Measurements from ENCODE around the gene ASTN2.

Gene ASTN2

DNA sequence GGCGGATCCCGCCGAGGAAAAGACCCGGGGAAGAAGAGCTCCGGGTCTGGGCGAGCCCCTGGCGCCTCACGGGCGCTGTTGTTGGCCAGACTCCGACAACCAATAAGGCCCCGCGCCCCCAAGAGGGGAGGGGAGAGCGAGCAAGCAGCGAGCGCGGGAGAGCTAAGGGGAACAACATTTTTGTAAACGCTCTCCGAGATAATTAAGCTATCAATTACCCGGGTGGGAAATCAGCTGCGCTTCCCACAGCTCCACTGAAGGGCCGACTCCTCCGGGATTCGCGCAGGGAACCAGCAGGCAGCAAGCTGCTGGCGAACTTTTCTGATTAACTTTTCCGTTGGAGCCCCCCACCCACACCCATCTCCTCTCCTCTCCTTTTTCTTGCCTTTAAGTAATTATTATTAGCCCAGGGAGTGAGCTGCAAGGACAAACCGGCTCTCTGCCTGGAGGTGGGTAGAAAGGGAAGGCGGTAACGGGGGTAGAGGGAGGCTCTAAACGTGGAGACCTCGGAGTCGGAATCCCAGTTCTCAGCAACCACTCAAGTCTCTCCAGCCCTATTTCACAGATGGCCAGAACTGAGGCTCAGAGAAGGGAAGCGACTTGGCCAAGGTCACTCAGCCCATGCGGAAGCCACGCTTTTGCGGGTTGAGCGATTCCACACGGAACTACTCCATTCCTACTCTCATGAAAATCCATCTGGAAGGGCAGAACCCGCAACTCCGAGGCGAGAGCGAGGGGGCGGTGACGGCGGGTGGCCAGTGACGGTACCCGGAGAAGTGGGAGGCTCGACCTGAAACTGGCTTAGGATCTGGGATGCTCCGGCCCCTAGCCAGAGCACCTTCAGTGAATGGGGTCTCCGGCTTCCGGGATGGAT, 1.3 kb downstream of the ASTN2 start:
- peaks cover 21% of the 10 kb centered on the region for H3K4me1 ChIP-seq (ENCODE audit: insufficient read depth, low read length)
- no peaks in the 10 kb centered on the region for H3K36me3 ChIP-seq (ENCODE audit: insufficient read depth, low read length)
- H3K4me3 ChIP-seq (ENCODE audit: low read length): peak overlapping the region; percentile 63
- WGBS: 1% methylated on average over 50 of the region's 51 CpGs
- H3K9me3 ChIP-seq (ENCODE audit: insufficient read depth, low read depth, low read length): no peaks in the 10 kb centered on the region
- H3K9ac ChIP-seq (ENCODE audit: low read depth, low read length): peak overlapping the region; percentile 22
- peaks cover 63% of the 10 kb centered on the region for H3K27me3 ChIP-seq (ENCODE audit: insufficient read depth, low read length)
- H3K27ac ChIP-seq (ENCODE audit: low read depth, low read length): no peak overlapping the region

DNA sequence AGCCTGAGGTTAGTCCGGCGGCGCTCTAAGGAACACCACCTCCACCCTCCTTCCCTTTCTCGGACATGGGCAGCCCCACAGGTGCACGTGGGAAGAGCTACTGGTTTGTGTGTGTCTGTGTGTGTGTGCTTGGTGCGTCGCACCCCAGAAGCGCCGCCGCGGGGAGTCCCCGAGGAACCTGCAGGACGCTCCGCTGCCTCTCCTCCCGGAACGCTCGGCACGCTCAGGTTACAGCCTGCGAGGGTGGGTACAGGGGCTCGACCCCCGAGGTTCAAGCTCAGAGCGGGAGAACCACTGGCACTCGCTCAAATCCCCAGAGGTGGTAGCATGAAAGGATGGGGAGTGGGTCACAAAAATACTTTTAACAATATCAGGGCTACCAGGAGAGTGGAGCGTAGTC, 2.0 kb downstream of the ASTN2 start:
- H3K4me3 ChIP-seq (ENCODE audit: low read length): peak overlapping the region; percentile 63

DNA sequence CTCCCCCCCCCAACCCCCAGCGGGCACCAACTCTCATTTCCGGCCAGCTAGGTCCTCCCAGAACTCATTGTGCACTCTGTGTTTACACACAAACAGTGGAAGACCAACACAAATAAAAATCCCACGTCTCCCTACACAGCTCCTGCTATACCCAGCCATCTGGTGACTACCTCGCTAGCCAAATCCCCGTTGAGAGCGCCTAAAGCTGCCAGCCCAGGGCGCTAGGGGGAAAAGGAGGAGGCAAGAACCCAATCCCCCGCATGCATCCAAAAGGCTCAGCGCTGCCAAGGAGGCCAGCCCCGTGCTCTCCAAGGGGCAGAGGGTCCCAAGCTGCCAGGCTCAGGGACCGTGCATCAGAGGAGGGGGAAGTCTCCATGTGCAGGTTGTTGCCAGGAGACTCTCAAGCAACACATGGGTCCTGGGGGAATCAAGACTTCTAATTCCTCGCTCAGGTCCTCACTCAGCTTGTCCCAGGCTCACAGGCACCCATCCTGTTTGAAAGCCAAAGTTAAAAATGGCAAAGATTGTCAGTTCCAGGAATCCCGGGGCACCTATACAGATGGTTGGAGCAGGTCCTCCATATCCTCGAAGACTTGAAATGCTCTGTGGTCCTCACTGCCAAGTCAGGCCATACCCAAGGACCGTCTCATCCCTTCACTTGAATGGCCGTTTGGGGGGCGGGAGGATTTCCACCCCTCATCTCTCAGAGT, 2.7 kb downstream of the ASTN2 start:
- 40% methylated on average over 16 of the region's 17 CpGs for WGBS
- no peaks in the 10 kb centered on the region for H3K36me3 ChIP-seq (ENCODE audit: insufficient read depth, low read length)
- H3K27me3 ChIP-seq (ENCODE audit: insufficient read depth, low read length): peaks cover 49% of the 10 kb centered on the region
- H3K4me1 ChIP-seq (ENCODE audit: insufficient read depth, low read length): peaks cover 29% of the 10 kb centered on the region
- no peak overlapping the region for H3K27ac ChIP-seq (ENCODE audit: low read depth, low read length)
- no peak overlapping the region for H3K9ac ChIP-seq (ENCODE audit: low read depth, low read length)
- H3K9me3 ChIP-seq (ENCODE audit: insufficient read depth, low read depth, low read length): no peaks in the 10 kb centered on the region
- peak overlapping the region; percentile 63 for H3K4me3 ChIP-seq (ENCODE audit: low read length)

More for the DNA sequence above, 2.0 kb downstream of the ASTN2 start:
- H3K27ac ChIP-seq (ENCODE audit: low read depth, low read length): no peak overlapping the region
- H3K36me3 ChIP-seq (ENCODE audit: insufficient read depth, low read length): no peaks in the 10 kb centered on the region
- 4% methylated on average over 23 of the region's 24 CpGs for WGBS
- H3K4me1 ChIP-seq (ENCODE audit: insufficient read depth, low read length): peaks cover 24% of the 10 kb centered on the region
- H3K9ac ChIP-seq (ENCODE audit: low read depth, low read length): no peak overlapping the region
- H3K27me3 ChIP-seq (ENCODE audit: insufficient read depth, low read length): peaks cover 56% of the 10 kb centered on the region
- no peaks in the 10 kb centered on the region for H3K9me3 ChIP-seq (ENCODE audit: insufficient read depth, low read depth, low read length)

DNA sequence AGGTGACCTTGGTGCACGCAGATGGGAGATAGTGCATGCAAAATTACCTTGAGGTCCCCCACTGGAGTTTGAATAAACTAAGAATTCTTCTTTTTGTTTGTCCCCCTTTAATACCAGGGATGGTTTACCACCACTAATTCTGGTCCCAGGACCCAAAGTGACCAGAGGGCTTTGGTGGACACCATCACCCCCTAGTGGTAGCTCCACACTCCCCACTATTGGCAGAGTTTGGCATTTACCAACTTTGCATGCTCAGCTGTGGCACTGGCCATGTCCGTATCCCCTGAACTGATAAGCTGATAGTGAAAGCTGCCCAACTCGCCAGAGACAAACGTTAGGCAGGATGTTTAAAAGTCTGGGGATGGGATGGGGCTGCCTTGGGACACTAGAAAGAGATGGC, 3.3 kb downstream of the ASTN2 start:
- no peak overlapping the region for H3K9ac ChIP-seq (ENCODE audit: low read depth, low read length)
- no peaks in the 10 kb centered on the region for H3K9me3 ChIP-seq (ENCODE audit: insufficient read depth, low read depth, low read length)
- no peaks in the 10 kb centered on the region for H3K36me3 ChIP-seq (ENCODE audit: insufficient read depth, low read length)
- no peak overlapping the region for H3K27ac ChIP-seq (ENCODE audit: low read depth, low read length)
- WGBS: 15% methylated on average over 4 of the region's 4 CpGs
- H3K27me3 ChIP-seq (ENCODE audit: insufficient read depth, low read length): peaks cover 43% of the 10 kb centered on the region
- peaks cover 29% of the 10 kb centered on the region for H3K4me1 ChIP-seq (ENCODE audit: insufficient read depth, low read length)
- no peak overlapping the region for H3K4me3 ChIP-seq (ENCODE audit: low read length)

DNA sequence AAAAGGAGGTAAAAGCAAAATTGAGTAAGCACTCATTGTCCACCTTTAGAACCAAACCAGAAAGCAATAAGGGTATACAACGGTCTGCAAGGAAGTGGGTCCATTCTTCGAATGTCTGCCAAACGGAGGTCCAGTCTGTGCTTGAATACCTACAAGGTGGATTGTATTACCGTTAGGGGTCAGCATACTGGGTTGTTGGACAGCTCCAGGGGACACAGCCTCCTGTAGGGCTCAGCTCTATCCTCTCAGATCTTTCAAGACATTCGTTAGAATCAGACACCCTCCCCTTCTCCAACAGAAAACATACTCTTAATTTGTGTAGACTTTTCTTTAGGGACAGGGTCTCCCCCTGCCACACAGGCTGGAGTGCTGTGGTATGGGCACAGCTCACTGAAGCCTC, 5.5 kb downstream of the ASTN2 start:
- Histone ChIP-seq H3K36me3 (ENCODE audit: insufficient read depth, low read length) (no peaks in the 10 kb centered on the region), H3K9ac (ENCODE audit: low read depth, low read length) (no peak overlapping the region), H3K9me3 (ENCODE audit: insufficient read depth, low read depth, low read length) (no peaks in the 10 kb centered on the region), H3K4me1 (ENCODE audit: insufficient read depth, low read length) (peaks cover 27% of the 10 kb centered on the region), H3K4me3 (ENCODE audit: low read length) (no peak overlapping the region), H3K27me3 (ENCODE audit: insufficient read depth, low read length) (peaks cover 25% of the 10 kb centered on the region), H3K27ac (ENCODE audit: low read depth, low read length) (no peak overlapping the region)
- 72% methylated on average over 5 of the region's 5 CpGs for WGBS

DNA sequence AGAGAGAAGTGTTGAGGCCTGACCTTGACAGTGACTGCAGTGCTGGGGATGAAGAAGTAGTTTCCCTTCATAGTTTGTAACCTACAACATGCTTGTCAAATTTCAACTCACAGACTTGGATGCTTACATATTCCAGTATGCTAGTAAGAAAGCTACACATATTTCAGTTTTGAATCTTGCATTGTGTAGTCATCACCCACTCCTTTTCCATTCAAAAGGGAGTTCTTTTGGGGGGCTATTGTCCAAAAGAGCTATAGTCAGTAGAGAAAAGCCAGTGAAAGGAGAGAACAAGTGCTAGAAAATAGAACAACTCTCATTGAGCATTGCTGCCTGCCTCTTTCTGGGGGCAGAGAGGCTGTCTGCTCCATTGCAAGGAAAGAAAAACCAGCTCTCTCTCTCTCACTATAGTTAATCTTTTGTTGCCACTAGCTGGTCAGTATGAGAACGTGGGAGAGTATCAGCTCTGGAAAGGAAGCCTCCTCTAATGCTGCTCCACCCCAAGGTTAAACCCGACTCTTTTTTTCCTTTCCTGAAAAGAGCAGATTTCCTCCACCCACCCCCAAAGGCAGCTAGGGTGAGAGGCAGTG, 7.3 kb downstream of the ASTN2 start:
- 55% methylated on average over 2 of the region's 2 CpGs for WGBS
- peaks cover 29% of the 10 kb centered on the region for H3K4me1 ChIP-seq (ENCODE audit: insufficient read depth, low read length)
- H3K27me3 ChIP-seq (ENCODE audit: insufficient read depth, low read length): peaks cover 7% of the 10 kb centered on the region
- H3K4me3 ChIP-seq (ENCODE audit: low read length): no peak overlapping the region
- no peak overlapping the region for H3K9ac ChIP-seq (ENCODE audit: low read depth, low read length)
- no peaks in the 10 kb centered on the region for H3K36me3 ChIP-seq (ENCODE audit: insufficient read depth, low read length)
- H3K9me3 ChIP-seq (ENCODE audit: insufficient read depth, low read depth, low read length): no peaks in the 10 kb centered on the region
- H3K27ac ChIP-seq (ENCODE audit: low read depth, low read length): no peak overlapping the region

DNA sequence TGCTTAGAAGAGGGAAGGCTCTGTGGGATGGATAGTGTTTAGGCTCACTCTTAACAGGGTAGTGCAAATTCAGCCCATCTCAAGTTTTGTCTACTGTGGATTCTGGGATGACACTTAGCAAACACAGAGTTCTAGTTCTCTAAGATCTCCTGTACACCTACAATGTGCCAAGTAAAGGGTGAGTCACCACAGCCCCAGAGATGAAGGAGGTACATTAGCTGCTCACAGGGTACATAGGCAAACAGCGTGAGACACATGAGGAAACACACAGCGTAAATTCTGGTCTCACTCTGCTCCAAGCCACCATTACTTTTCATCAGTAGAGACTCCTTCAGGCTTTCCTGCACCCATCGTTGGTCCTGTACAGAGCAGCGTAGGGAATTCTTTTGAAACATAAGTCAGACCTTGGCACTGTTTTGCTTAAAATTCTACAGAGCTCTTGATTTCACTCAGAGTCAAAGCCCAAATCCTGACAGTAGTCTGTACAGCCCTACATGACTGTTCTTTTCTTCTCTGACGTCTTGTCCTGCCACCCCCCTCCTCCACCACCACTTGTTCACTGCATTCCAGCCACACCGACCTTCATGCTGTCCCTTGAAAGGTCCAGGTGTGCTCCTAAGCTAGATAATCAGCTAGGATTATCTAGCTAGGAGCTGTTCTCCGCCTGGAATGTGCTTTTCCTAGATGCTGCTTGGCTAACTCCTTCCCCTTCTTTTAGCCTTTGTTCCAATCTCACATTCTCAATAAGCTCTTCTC, 8.7 kb downstream of the ASTN2 start:
- no peaks in the 10 kb centered on the region for H3K36me3 ChIP-seq (ENCODE audit: insufficient read depth, low read length)
- no peaks in the 10 kb centered on the region for H3K27me3 ChIP-seq (ENCODE audit: insufficient read depth, low read length)
- H3K4me1 ChIP-seq (ENCODE audit: insufficient read depth, low read length): peaks cover 26% of the 10 kb centered on the region
- no peak overlapping the region for H3K9ac ChIP-seq (ENCODE audit: low read depth, low read length)
- no peaks in the 10 kb centered on the region for H3K9me3 ChIP-seq (ENCODE audit: insufficient read depth, low read depth, low read length)
- H3K27ac ChIP-seq (ENCODE audit: low read depth, low read length): no peak overlapping the region
- whole genome bisulfite sequencing: 80% methylated on average over 7 of the region's 7 CpGs
- no peak overlapping the region for H3K4me3 ChIP-seq (ENCODE audit: low read length)

DNA sequence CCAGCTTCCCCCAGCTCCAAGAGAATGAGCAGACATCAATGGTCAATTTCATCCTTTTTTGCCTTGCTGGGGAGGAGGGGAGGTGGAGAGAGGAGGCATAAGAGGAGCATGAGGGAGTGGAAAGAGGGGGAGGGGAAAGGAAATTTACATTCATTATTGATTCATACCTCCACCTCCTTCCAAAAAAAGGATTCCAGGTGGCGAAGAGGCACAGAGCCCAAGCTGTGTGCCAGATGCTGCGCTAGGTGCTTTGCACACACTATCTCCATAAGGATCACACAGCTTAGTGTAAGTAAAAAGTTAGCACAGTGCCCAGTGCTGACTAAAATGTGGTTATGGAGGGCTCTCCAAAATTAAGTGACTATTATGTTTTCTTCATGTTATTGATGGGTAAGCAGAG, 11.0 kb downstream of the ASTN2 start:
- no peak overlapping the region for H3K4me3 ChIP-seq (ENCODE audit: low read length)
- H3K9me3 ChIP-seq (ENCODE audit: insufficient read depth, low read depth, low read length): no peaks in the 10 kb centered on the region
- no peaks in the 10 kb centered on the region for H3K36me3 ChIP-seq (ENCODE audit: insufficient read depth, low read length)
- no peak overlapping the region for H3K27ac ChIP-seq (ENCODE audit: low read depth, low read length)
- 90% methylated on average over 2 of the region's 2 CpGs for WGBS
- H3K27me3 ChIP-seq (ENCODE audit: insufficient read depth, low read length): no peaks in the 10 kb centered on the region
- H3K9ac ChIP-seq (ENCODE audit: low read depth, low read length): no peak overlapping the region
- H3K4me1 ChIP-seq (ENCODE audit: insufficient read depth, low read length): peaks cover 41% of the 10 kb centered on the region

DNA sequence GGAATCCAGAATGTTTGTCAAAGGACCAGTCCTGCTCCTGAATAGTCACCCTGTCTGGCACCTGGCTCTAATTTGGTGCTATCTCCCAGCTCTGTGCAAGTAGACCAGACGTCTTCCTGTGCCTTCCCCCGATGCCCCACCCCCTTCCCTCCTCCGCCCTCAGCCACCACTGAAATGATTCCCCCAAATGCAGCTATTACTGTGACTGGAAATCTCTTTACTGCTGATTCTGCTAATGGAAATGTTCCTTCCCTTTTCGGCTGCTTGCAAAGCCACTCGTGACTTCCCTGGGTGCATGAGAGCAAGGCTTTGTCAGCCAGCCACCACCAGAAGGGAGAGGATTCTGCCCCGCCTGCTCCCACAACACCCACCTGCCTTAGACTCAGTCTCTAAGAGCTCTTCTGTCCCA, 11.4 kb downstream of the ASTN2 start:
- WGBS: 62% methylated on average over 6 of the region's 6 CpGs
- no peak overlapping the region for H3K4me3 ChIP-seq (ENCODE audit: low read length)
- no peaks in the 10 kb centered on the region for H3K36me3 ChIP-seq (ENCODE audit: insufficient read depth, low read length)
- H3K27ac ChIP-seq (ENCODE audit: low read depth, low read length): no peak overlapping the region
- no peaks in the 10 kb centered on the region for H3K27me3 ChIP-seq (ENCODE audit: insufficient read depth, low read length)
- no peak overlapping the region for H3K9ac ChIP-seq (ENCODE audit: low read depth, low read length)
- H3K4me1 ChIP-seq (ENCODE audit: insufficient read depth, low read length): peaks cover 41% of the 10 kb centered on the region
- no peaks in the 10 kb centered on the region for H3K9me3 ChIP-seq (ENCODE audit: insufficient read depth, low read depth, low read length)

DNA sequence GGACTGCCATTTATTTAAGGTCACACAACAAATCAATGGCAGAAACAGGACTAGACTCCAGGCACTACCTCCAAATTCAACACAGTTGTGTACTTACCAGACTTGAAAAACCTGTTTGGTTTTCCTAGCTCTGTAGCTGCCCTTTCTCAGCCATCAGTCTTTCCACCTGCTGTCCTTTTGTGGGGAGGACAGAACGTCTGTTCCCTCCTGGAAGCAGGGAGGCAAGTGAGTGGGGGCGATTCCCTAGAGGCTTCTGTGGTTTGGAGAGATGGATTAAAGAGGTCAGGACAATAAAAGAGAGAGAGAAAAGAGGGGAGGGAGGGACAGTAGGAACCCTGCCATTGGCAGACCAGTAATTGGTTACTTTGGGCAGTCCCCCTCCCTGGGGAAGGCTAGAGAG, 14.7 kb downstream of the ASTN2 start:
- H3K4me3 ChIP-seq (ENCODE audit: low read length): no peak overlapping the region
- 59% methylated on average over 2 of the region's 2 CpGs for WGBS

More for the DNA sequence above, 14.7 kb downstream of the ASTN2 start:
- Histone ChIP-seq H3K36me3 (ENCODE audit: insufficient read depth, low read length) (no peaks in the 10 kb centered on the region), H3K9ac (ENCODE audit: low read depth, low read length) (no peak overlapping the region), H3K9me3 (ENCODE audit: insufficient read depth, low read depth, low read length) (no peaks in the 10 kb centered on the region), H3K27me3 (ENCODE audit: insufficient read depth, low read length) (no peaks in the 10 kb centered on the region), H3K4me1 (ENCODE audit: insufficient read depth, low read length) (peaks cover 32% of the 10 kb centered on the region), H3K27ac (ENCODE audit: low read depth, low read length) (no peak overlapping the region; the same call in 1 of the 2 replicates)

Data from HUES64 (cell line).